NCI-H2196 treated with DMSO at 0.1 percent for 48 hours (cell line): ENCODE data around the gene USP32.
A peak's percentile ranks its signal among the peaks of the same experiment; 100 is the strongest.
"Not testable (repeated sequence)": the region's sequence is repeated elsewhere in the genome, so short reads cannot be mapped to it uniquely, and the experiment has no call there.

Experiments
- DNase-seq: peaks from one replicate; lab custom pipeline; 2025; ENCODE audit not compliant: unreplicated experiment; lab: John Stamatoyannopoulos, UW

USP32 gene

DNA sequence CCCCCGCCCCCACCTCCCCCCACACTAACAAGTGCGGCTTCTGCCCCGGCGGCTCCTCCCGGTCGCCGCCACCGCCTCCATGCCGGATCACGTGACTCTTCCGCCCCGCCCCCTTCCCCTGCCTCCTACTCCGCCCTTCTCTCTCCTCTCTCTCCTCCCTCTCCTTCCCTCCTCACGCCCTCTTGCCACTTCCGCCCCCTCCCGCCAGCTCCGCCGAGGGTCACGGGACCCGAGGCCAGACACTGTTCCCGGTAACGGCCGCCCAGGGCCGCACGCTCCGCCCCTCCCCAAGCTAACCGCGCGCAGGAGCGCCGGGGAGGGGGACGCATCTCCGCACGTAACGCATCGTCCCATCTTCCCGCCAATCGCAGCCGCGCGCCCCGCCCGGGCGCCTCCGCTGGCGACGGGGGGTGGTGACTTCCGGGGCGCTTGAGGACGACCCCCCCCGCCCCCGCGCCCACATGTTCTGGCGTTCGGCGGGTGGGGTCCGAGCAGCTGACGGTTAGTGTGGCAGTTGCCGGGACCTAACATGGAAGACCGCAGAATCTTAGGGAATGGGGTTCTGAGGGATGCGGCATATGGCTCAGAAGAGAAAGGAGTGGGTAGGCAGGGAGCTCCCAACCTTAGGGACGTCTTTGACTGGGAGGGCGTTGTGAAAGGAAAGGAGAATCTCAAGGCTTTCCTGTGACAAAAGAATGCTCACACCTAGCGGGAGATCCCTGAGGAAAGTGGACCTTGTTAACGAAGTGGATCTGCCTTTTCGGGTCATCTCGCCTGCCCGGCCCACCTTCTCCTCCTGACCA, at the start of gene USP32:
USP32 (minus strand) TSS at position 92 of the 803 bp plus-strand sequence. CDS start 194 bp downstream, outside the sequence.
- DNase-seq = peak; percentile 95

GRCh38 chr17:60439501-60439900, 47.6 kb upstream of the USP32 start:
- no peak for DNase-seq

- DNase-seq = no peak
Measured at GRCh38 chr17:60436676-60437075, 44.7 kb upstream of the USP32 start.

DNA sequence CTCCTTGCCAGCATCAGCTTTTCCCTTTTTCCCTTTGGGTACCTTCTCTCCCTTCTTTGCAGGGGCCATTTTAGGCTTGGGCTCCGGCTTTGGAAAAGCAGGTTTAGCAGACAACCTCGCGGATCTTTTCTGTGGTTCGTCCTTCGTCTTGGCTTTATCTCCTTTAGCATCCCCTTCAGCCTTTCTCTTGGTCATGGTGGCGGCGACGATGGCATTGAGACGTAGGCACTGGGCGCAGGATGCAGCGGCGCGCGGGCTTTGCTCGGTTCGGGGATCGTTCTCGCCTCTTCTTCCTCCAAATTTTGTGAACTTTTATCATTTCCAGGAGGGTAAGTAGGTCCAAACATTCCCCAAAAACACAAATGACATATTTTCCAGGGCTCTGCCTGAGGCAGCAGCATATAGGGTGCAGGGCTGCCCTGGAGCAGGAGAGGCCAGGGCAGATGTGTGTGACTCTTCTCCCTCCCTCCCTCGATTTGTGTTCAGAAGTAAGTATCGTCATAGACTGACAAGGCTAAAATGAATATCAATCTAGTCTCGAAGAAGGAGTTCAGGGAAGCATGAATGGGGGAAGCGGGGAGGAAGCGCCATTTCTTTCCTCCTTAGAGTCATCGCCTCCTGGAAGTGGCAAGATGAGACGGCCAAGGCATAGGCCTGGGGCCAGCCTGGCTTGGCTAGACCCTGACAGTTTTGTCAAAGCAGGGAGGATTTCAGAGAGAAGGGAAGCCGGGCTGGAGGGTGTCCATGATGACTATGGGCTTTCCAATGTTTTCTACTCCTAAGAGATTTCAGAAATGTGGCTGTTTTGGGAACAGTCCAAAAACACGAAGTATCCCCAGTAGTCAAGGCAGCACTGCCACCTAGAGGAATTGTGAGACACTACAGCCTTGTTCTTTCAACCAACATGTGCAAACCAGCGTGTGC, 43.6 kb upstream of the USP32 start:
- peak; percentile 56 for DNase-seq

DNA sequence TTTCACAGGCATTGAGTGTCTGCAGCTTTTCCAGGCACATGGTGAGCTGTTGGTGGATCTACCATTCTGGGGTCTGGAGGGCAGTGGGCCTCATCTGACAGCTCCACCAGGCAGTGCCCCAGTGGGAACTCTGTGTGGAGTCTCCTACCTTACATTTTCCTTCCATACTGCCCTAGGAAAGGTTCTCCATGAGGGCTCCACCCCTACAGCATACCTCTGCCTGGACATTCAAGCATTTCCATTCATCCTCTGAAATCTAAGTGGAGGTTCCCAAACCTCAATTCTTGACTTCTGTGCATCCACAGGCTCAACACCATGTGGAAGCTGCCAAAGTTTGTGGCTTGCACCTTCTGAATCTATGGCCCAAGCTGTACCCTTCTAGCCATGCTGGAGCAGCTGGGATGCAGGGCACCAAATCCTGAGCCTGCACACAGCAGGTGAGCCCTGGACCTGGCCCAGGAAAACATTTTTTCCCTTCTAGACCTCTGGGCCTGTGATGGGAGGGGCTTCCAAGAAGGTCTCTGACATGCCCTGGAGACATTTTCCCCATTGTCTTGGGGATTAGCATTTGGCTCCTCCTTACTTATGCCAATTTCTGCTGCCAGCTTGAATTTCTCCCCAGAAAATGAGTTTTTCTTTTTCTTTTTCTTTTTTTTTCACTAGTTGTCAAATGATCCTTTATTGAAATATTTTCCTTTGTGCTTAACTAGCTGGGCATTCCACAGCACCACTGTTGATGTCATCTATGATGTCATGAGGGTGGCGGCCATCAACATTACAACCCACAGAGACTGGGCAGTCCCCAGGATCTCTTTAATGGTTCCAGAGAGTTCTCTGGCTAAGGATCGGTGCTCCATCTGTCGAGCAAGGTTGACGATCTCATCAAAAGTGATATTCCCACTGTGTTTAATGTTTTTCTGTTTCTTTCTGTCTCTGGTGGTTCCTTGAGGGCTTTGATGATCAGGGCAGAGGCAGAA, 41.4 kb upstream of the USP32 start:
- DNase-seq = not testable (repeated sequence)

DNA sequence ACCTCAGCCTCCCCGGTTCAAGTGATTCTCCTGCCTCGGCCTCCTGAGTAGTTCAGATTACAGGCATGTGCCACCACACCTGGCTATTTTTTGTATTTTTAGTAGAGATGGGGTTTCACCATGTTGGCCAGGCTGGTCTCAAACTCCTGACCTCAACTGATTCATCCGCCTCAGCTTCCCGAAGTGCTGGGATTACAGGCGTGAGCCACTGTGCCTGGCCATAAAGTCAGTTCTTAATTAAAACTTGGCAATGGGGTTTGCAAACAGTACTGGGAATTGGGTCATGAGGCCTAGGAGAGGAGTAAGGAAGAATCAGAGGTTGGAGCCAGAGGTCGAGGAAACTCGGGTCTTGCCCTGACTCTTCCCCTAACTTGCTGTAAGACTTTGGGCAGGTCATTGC, 38.6 kb upstream of the USP32 start:
- not testable (repeated sequence) for DNase-seq

GRCh38 chr17:60428491-60428890, 36.6 kb upstream of the USP32 start:
- DNase-seq = not testable (repeated sequence)

- no peak for DNase-seq
Measured at GRCh38 chr17:60426596-60426995, 34.7 kb upstream of the USP32 start.

GRCh38 chr17:60425626-60426025, 33.7 kb upstream of the USP32 start:
- DNase-seq = no peak

DNA sequence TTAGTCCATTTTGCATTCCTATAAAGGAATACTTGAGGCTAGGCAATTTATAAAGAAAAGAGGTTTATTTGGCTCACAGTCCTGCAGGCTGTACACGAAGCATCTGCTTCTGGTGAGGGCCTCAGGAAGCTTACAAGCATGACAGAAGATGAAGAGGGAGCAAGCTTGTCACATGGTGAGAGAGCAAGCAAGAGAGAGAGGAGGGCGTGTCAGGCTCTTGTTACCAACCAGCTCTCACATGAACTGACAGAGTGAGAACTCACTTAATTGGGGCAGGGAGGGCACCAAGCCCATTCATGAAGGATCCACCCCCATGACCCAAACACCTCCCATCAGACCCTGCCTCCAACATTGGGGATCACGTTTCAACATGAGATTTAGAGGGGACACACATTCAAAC, 31.9 kb upstream of the USP32 start:
- no peak for DNase-seq

- no peak for DNase-seq
Measured at GRCh38 chr17:60422162-60422665, 30.3 kb upstream of the USP32 start, which contains the start of gene CHCT1. Gene CHCT1, plus strand, starts transcription at chr17:60422489. Its CDS starts 104 bp downstream, at chr17:60422593.

- DNase-seq = no peak
Measured at GRCh38 chr17:60421273-60422161, 29.6 kb upstream of the USP32 start.

GRCh38 chr17:60419875-60420274, 27.9 kb upstream of the USP32 start:
- not testable (repeated sequence) for DNase-seq

DNA sequence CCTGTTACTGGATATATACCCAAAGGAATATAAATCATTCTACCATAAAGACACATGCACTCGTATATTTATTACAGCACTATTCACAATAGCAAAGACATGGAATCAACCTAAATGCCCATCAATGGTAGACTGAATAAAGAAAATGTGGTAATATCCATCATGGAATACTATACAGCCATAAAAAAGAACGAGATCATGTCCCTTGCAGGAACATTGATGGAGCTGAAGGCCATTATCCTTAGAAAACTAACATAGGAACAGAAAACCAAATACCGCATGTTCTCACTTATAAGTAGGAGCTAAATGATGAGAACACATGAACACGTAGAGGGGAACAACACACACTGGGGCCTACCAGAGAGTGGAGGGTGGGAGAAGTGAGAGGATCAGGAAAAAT, 27.1 kb upstream of the USP32 start:
- not testable (repeated sequence) for DNase-seq

GRCh38 chr17:60416368-60416925, 24.5 kb upstream of the USP32 start:
- no peak for DNase-seq

- no peak for DNase-seq
Measured at GRCh38 chr17:60415146-60415545, 23.2 kb upstream of the USP32 start.

DNA sequence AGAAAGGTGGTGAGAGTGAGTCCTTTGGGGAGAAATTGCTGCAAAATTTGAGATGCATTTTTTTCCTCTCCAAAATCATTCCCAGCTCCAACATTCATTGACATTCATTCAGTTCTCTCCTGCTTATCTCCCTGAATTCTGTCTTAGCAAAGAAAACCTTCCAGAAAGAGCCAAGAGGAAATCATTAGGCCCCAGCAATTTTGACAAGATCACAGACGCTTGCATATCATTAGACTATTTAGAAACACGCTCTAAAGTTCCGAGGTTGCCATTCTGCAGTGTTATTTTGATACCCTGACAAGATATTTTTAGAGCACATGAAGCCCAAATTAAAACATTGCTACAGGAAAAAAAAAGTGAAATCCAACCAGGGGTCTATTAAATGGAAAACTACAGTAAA, 20.8 kb upstream of the USP32 start:
- no peak for DNase-seq

GRCh38 chr17:60410001-60410400, 18.1 kb upstream of the USP32 start:
- no peak for DNase-seq

DNA sequence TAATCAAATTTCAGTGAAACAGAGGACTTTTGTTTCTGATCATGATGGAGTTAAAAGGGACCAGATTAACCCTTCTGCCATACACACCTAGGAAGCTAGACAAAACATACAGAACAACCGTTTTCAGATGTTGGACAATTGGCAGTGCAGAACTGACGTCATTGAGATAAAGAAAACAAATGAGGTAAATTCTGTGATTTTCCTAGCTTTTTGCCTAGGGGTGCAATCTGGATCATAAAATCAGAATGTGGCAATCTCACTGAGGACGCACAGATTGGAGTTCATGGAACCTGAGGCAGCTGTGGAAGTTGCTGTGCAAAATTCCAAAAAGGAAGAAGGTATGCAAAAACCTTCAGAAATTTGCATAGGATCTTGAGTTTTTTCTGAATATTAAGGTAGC, 15.0 kb upstream of the USP32 start:
- DNase-seq = no peak
